GM18526 (cell line): ENCODE data around the gene KIF27.

Experiments used
- POLR2A ChIP-seq: IDR thresholded peaks from 3 replicates; pipeline ENCODE4 v1.6.1; 2011; ENCODE audit not compliant: insufficient read length; ENCODE audit errors: extremely low read depth

Gene KIF27, protein sequence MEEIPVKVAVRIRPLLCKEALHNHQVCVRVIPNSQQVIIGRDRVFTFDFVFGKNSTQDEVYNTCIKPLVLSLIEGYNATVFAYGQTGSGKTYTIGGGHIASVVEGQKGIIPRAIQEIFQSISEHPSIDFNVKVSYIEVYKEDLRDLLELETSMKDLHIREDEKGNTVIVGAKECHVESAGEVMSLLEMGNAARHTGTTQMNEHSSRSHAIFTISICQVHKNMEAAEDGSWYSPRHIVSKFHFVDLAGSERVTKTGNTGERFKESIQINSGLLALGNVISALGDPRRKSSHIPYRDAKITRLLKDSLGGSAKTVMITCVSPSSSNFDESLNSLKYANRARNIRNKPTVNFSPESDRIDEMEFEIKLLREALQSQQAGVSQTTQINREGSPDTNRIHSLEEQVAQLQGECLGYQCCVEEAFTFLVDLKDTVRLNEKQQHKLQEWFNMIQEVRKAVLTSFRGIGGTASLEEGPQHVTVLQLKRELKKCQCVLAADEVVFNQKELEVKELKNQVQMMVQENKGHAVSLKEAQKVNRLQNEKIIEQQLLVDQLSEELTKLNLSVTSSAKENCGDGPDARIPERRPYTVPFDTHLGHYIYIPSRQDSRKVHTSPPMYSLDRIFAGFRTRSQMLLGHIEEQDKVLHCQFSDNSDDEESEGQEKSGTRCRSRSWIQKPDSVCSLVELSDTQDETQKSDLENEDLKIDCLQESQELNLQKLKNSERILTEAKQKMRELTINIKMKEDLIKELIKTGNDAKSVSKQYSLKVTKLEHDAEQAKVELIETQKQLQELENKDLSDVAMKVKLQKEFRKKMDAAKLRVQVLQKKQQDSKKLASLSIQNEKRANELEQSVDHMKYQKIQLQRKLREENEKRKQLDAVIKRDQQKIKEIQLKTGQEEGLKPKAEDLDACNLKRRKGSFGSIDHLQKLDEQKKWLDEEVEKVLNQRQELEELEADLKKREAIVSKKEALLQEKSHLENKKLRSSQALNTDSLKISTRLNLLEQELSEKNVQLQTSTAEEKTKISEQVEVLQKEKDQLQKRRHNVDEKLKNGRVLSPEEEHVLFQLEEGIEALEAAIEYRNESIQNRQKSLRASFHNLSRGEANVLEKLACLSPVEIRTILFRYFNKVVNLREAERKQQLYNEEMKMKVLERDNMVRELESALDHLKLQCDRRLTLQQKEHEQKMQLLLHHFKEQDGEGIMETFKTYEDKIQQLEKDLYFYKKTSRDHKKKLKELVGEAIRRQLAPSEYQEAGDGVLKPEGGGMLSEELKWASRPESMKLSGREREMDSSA (N-terminal part only)

DNA sequence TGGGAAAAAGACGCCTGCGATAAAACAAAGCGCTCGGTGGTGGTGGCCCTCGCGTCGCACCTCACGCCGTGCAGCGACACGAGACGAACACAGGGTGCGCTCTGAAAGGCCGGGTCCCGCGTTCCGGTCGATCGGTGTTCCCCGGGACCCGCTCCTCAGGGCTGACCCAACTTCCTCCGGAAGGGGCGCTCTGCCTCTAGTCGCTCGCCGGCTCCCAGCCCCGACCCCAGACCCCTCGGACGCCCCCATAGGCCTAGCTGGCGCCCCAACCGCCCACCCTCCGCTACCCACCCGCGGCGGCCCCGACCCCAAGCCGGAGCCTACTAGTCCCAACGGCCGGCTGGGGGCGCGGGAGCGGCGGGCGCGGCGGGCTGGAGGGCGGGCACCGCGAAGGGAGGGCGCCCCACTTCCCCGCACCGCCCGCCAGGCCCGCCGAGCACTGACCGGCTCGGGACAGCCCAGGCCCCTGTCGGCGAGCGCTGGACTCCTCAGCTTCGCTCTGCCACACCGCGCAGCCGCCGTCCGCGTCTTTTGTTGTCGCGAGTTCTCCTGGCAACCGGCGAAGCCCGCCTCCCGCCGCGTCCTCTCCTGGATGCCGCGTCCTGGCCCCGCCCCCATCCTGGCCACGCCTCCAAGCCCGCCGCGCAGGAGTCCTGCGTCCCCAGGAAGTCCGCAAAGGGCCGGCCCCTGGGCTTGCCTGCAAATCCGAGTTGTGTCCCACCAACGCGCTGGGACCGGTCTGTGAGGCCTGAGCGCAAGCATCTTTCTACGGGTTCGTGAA lies at the start of gene KIF27:
TSS of gene KIF27 (minus strand) at position 506 of the 781 bp plus-strand sequence. CDS start 5,841 bp downstream, outside the sequence.
- TF ChIP-seq POLR2A: peak; percentile 91

DNA sequence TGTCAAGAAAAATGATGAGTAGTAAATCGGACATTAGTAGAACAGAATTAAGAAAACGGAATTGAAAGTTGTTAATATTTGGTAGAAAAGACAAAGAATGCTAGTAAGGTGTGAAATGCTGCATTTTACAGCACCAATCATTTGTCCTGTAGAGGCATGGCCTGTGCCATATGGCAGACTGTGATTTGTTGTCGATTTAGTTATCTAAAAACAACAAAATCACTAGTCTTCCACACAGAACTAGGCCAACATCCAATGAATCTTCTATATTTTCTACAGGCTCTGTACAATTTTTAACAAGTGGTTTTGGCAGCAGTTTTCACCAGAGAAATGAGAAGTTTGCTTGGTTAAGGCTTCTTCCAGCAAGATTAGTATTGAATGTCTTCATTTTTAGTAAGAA lies 48.4 kb upstream of the KIF27 start:
- TF ChIP-seq POLR2A: no peak

DNA sequence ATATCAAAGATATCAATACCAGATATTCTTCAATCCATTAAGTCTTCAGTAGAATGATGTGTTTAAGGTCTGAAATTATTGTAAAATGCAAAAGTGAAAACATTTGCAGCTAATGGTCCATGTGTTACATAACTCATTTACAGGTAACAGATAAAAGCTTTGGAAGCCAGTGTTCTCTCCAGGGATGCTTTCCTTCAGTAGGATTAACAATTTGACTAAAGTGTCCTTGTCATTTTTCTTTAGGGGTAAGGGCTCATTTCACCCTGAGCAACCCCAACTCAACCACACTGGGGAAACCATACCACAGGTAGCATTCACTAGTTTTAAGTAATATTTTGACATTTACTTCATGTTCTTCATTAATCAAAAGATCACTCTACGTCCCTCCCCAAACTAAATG lies 45.8 kb upstream of the KIF27 start:
- no peak for TF ChIP-seq POLR2A

DNA sequence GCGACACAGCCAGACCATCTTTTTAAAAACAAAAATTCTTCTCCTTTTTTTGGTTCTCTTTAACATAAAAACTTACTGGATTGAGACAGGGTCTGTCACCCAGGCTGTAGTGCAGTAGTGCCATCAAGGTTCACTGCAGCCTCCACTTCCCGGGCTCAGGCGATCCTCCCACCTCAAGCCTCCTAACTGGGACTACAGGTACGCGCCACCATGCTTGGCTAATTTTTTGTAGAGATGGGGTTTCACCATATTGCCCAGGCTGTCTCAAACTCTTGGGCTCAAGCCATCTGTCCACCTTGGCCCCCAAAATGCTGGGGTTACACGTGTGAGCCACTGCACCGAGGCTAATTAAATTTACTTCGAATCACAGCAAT lies 45.0 kb upstream of the KIF27 start:
- TF ChIP-seq POLR2A: no peak

DNA sequence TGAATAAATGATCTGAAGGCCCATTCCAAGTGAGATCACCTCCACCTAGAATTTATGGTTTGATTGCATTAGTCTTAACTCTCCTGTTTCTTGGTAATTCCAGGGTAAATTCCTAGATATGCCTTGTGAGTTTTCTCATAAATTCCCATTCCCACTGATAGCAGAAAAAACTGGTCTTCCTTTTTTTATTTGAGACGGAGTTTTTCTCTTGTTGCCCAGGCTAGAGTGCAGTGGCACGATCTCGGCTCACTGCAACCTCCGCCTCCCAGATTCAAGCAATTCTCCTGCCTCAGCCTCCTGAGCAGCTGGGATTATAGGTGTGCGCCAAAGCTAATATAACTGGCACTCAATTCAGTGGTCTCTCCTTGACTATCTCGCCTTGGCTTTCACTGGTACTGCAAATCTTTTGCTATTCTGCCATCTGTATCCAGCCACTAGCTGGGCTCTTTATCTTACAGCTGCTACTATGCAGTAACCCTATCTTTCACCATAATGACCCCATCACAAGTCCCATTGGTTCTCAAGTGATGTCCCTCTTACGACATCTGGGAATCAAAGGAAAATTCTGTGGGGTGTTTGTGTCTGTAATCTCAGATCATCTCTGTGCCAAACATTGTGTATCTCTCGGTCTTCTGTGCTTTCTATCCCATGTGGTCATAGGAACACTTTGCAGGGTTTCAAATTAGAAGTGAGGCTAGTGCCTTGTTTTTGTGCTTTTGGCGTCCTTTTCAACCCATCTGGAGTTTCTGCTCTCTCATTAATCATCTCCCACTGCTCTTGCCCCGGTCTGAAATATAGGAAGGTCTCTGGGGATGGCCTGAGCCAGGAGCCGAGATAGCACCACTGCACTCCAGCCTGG lies 44.3 kb upstream of the KIF27 start:
- no peak for TF ChIP-seq POLR2A

DNA sequence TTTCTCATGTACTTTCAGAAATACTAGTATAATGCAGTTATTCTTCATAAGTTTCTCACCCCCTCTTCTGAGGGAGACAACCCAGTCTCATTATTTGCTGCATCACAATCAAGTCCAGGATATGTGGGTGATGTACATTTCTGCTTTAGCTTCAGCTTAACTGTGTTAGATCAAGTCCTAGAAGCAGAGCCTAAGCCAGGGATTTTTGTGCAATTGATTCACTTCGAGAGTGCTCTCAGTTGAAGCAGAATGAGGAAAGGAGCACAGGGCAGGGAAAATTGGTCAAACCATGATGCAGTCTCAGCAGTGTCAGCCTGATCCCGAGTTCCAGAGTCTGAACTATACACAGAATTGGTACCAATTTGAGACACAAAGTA lies 43.7 kb upstream of the KIF27 start:
- TF ChIP-seq POLR2A: no peak

DNA sequence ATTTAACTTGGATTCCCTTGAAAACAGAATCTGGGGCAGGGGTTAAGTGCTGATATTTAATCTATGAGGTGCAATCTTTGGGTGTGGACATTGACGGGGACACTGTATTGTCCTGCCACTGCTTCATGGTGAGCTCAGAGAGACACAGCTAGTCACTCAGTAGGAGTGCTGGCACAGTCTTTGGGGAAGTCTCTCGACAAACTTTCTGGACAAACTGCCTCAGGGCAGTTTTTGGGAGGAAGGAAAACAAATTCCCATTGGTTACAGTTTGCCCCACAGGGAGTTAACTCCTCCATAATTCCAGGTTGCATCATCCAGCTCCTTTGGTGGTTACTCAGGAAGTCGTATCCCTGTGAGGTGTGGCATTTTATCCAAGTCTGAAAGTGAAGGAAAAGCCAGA lies 40.9 kb upstream of the KIF27 start:
- TF ChIP-seq POLR2A: no peak

DNA sequence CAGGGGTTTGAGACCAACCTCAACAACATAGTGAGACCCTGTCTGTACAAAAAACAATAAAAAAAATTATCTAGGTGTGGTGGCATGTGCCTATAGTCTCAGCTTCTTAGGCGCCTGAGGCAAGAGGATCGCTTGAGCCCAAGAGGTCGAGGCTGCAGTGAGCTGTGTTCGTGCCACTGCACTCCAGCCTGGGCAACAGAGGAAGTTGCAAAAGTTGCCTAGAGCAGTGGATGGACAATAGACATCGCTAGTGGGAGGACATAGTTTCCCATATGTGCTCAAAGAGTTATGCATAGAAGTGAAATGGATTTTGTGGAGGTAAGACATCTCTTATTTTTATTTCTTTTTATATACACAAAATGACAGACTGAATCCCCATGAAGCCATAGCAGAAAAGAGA lies 39.8 kb upstream of the KIF27 start:
- TF ChIP-seq POLR2A: no peak

DNA sequence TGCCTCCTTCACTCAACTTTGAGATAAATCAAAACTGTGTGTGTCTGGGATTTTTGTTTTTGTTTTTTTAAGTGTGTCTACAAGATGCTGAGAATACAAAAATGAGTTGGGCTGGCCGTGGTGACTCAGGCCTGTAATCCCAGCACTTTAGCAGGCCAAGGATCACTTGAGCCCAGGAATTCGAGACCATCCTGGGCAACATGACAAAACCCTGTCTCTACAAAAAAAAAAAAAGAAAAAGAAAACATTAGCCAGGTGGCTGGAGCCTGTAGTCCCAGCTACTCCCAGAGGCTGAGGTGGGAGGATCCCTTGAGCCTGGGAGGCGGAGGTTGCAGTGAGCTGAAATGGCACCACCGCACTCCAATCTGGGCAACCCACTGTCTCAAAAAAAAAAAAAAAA lies 37.8 kb upstream of the KIF27 start:
- TF ChIP-seq POLR2A: no peak

DNA sequence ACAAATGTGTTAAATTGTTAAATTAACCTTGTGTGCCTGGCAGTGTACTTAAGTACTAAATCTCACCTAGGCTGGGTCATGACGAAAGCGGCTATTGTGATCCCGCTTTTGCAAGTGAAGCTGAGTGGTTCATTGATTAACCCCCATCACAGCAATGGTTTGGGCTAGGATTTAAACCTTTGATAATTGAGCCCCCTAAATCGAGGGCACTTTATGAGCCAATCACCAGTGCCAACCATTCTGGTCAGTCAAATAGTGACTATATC lies 35.9 kb upstream of the KIF27 start:
- no peak for TF ChIP-seq POLR2A

DNA sequence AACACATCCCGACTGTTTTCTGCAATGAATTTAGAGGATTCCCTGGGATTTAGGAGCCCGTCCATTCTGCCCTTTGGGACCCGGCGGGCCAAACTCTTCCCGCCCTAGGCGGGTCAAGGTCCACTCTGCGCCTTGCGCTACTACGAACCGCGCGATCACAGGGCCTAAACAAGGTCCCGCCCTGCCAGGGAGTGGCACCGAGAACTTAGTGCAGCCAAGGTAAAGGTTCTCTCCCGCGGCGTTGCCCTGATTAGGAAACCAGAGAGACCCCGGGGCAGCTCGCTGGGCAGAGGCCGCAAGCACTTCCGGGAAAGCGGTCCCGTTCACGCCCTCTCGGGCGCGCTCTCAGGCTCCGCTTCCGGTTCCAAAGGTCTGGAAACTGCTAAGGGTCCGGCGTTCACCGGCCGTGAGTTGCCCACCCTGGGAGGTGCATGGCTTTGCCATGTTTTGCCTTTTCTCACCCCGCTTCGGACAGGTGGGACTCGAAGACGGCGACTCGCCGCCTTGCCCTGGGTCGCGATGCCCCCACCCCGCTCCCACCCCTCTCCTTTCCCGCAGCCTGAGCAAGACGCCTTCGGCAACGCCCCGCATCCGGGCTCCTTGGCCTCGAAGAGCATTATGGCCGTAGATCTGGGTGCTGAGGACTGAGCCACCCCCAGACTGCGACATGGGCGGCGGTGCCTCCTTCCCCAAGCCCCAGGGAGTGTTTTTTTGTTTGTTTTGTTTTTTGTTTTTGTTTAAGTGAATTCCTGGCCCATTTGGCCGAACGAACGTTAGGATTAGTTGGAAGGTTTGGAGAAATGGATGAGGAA lies 35.4 kb upstream of the KIF27 start:
- TF ChIP-seq POLR2A: peak; percentile 44

DNA sequence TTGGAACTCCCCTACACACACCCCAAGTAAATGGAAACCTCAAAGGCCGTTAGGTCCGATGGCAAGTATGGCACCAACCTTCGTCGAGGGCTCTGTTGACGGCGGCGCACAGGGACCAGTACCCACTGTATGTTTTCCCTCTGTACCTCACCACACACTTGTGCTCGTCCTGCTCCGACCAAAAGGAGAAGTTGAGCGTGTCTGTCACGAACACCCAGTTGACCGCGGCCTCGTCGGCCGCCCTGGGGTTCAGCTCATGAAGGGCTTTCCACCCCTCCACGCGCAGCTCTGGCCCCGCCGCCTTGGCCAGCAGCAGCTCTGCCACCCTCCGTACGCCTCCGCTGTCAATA lies 34.8 kb upstream of the KIF27 start:
- no peak for TF ChIP-seq POLR2A

DNA sequence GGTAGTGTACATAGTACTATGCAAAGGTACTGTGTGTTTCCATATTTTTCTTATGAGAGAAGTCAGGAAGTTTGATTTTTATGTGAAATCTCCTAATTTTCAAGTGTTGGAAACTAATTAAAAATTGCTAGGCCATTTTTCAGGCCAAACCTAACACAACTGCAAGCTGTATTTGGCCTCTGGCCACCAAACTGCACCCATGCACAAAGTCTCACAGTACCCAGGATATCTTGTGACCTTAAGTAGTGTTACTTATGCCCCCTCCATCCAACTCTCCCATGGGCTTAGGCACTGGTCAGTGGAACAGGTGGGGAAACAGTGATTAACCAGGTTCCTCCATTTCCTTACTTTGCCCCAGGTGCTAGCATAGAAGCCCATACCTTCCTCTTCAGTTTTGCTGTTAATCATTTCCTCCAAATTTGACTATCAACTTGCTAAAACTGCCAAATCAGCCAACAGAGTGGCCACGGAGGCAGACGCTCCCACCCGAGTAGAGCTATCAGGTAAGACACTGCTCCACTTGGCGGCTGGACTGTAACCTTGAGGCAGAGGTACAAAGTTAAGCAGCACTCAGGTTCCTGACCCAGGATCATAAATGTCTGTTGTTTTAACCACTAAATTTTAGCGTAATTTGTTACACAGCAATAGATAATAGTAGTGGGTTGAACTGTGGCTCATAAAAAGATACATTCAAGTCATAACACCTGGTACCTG lies 19.5 kb upstream of the KIF27 start:
- TF ChIP-seq POLR2A: no peak
